ENCODE results near the gene THEM4.
"Not testable (repeated sequence)": the region's sequence is repeated elsewhere in the genome, so short reads cannot be mapped to it uniquely, and the experiment has no call there.

The THEM4 gene

DNA sequence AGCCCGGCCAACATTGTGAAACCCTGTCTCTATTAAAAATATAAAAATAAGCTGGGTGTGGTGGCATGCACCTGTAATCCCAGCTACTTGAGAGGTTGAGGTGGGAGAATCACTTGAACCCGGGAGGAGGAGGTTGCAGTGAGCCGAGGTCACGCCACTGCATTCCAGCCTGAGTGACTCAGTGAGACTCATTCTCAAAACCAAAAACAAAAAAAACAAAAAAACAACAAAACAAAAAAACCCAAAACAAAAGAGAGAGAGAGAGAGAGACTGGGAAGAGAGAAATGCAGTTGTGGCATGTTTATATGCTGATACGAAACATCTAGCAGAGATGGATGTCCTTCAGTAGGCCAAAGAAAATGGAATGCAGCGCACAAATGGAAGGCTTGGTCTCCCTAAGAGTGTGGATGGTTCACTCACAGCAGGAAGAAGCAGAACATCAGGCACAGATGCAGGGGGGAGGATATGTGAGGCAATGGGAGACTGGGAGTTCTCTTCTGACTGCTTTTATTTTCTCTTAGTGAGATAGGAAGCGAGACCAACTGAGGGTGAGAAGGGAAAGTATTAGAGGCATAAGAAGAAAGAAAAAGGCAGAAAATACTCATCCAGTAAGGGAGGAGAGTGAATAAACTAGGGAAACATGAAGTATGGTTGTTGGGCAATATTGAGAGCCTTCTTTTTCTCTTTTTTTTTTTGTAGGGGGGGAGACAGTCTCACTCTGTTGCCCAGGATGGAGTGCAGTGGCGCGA is 16.0 kb downstream of the THEM4 start:
- DNase-seq (ENCODE audit: low spot score): no peak
- TF ChIP-seq CTCF (IDR thresholded peaks at IDR 0.05; ENCODE audit: extremely low read depth, insufficient read depth, missing control alignments): no peak
- in situ Hi-C loops (cut with MboI; ENCODE audit: low pct_unique_long_range_greater_than_20kb, low sequenced_read_pairs, unreplicated experiment): no loop called here

- DNase-seq (ENCODE audit: low spot score): no peak
- in situ Hi-C loops (cut with MboI; ENCODE audit: low pct_unique_long_range_greater_than_20kb, low sequenced_read_pairs, unreplicated experiment): no loop called here
- no peak for TF ChIP-seq CTCF (IDR thresholded peaks at IDR 0.05; ENCODE audit: extremely low read depth, insufficient read depth, missing control alignments)
Measured at GRCh38 chr1:151892190-151892589, 17.1 kb downstream of the THEM4 start.

DNA sequence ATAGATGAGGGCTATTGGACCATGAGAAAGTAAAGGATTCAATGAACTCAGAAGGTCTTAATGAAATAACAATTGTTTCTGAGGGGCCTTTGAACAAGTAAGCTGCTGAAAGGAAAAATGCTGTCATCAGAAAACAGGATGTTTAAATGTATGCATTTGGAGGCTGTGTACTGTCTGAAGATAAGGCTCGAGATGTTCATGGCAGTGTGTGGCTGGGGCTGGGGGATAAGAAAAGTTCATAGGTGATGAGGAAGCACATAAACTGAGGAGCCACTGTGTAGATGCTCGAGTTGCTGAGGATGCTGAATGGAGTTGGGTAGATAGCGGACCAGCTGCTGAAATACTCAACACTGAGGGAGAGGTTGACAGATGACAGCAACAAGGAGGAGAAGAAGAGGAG is 17.8 kb downstream of the THEM4 start:
- TF ChIP-seq CTCF (IDR thresholded peaks at IDR 0.05; ENCODE audit: extremely low read depth, insufficient read depth, missing control alignments): no peak
- in situ Hi-C loops (cut with MboI; ENCODE audit: low pct_unique_long_range_greater_than_20kb, low sequenced_read_pairs, unreplicated experiment): no loop called here
- DNase-seq (ENCODE audit: low spot score): no peak

- in situ Hi-C loops (cut with MboI; ENCODE audit: low pct_unique_long_range_greater_than_20kb, low sequenced_read_pairs, unreplicated experiment): loop anchor here (10.0 kb wide), 1 partner anchor 116 kb away; no protein-coding TSS in a partner anchor
- TF ChIP-seq CTCF (IDR thresholded peaks at IDR 0.05; ENCODE audit: extremely low read depth, insufficient read depth, missing control alignments): peak; percentile 40
- DNase-seq (ENCODE audit: low spot score): peak; percentile 33
Measured at GRCh38 chr1:151888972-151889570, 20.2 kb downstream of the THEM4 start.

- no peak for TF ChIP-seq CTCF (IDR thresholded peaks at IDR 0.05; ENCODE audit: extremely low read depth, insufficient read depth, missing control alignments)
- no peak for DNase-seq (ENCODE audit: low spot score)
- in situ Hi-C loops (cut with MboI; ENCODE audit: low pct_unique_long_range_greater_than_20kb, low sequenced_read_pairs, unreplicated experiment): loop anchor here (10.0 kb wide), 1 partner anchor 118 kb away; no protein-coding TSS in a partner anchor
Measured at GRCh38 chr1:151887028-151887427, 22.3 kb downstream of the THEM4 start.

GRCh38 chr1:151885479-151885878 is 23.8 kb downstream of the THEM4 start:
- no peak for DNase-seq (ENCODE audit: low spot score)
- TF ChIP-seq CTCF (IDR thresholded peaks at IDR 0.05; ENCODE audit: extremely low read depth, insufficient read depth, missing control alignments): no peak
- in situ Hi-C loops (cut with MboI; ENCODE audit: low pct_unique_long_range_greater_than_20kb, low sequenced_read_pairs, unreplicated experiment): loop anchor here (10.0 kb wide), 1 partner anchor 119 kb away; no protein-coding TSS in a partner anchor

GRCh38 chr1:151884879-151885278 is 24.4 kb downstream of the THEM4 start:
- DNase-seq (ENCODE audit: low spot score): not testable (repeated sequence)
- in situ Hi-C loops (cut with MboI; ENCODE audit: low pct_unique_long_range_greater_than_20kb, low sequenced_read_pairs, unreplicated experiment): loop anchor here (10.0 kb wide), 1 partner anchor 120 kb away; no protein-coding TSS in a partner anchor

DNA sequence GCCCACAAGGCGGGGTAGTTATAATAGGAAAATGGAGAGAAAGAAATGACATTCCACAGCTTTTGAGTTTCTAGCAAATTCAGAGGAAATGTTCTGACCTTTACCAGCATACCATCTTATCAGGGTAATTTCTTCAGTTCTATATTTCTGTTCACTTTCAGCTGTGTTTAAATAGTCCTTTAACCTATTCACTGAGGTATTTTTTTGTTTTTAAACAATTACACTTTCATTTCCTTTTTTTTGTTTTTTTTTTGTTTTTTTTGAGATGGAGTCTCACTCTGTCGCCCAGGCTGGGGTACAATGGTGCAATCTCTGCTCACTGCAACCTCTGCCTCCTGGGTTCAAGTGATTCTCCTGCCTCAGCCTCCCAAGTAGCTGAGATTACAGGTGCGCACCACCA is 24.9 kb downstream of the THEM4 start:
- in situ Hi-C loops (cut with MboI; ENCODE audit: low pct_unique_long_range_greater_than_20kb, low sequenced_read_pairs, unreplicated experiment): loop anchor here (10.0 kb wide), 1 partner anchor 120 kb away; no protein-coding TSS in a partner anchor
- DNase-seq (ENCODE audit: low spot score): not testable (repeated sequence)

- in situ Hi-C loops (cut with MboI; ENCODE audit: low pct_unique_long_range_greater_than_20kb, low sequenced_read_pairs, unreplicated experiment): loop anchor here (10.0 kb wide), 1 partner anchor 121 kb away; no protein-coding TSS in a partner anchor
- DNase-seq (ENCODE audit: low spot score): not testable (repeated sequence)
Measured at GRCh38 chr1:151883898-151884297, 25.4 kb downstream of the THEM4 start.

GRCh38 chr1:151882918-151883317 is 26.4 kb downstream of the THEM4 start:
- DNase-seq (ENCODE audit: low spot score): not testable (repeated sequence)
- in situ Hi-C loops (cut with MboI; ENCODE audit: low pct_unique_long_range_greater_than_20kb, low sequenced_read_pairs, unreplicated experiment): loop anchor here (10.0 kb wide), 1 partner anchor 122 kb away; no protein-coding TSS in a partner anchor
